IPS-20b (cell line): ENCODE results near the gene LSMEM2.

Experiments used
- H3K27ac ChIP-seq: one replicate; pipeline ENCODE4 v1.5.1; 2013; ENCODE audit warnings: low read length
- H3K27me3 ChIP-seq: 2 replicates; pipeline ENCODE4 v1.6.1; 2013; ENCODE audit warnings: mild to moderate bottlenecking, low read length, inconsistent platforms; ENCODE audit not compliant: insufficient read depth
- H3K36me3 ChIP-seq: 2 replicates; pipeline ENCODE4 v1.6.1; 2013; ENCODE audit warnings: low read depth, mild to moderate bottlenecking, inconsistent platforms, low read length, moderate library complexity; ENCODE audit not compliant: insufficient read depth
- H3K4me1 ChIP-seq: 2 replicates; pipeline ENCODE4 v1.6.1; 2013; ENCODE audit warnings: mild to moderate bottlenecking, control low read depth, inconsistent platforms, low read length, moderate library complexity; ENCODE audit not compliant: insufficient read depth
- H3K4me3 ChIP-seq: 2 replicates; pipeline ENCODE4 v1.5.1; 2013; ENCODE audit warnings: mild to moderate bottlenecking, low read length, inconsistent platforms
- H3K9ac ChIP-seq: 2 replicates; pipeline ENCODE4 v1.6.1; 2013; ENCODE audit warnings: low read depth, mild to moderate bottlenecking, inconsistent platforms, low read length, moderate library complexity
- H3K9me3 ChIP-seq: 2 replicates; pipeline ENCODE4 v1.6.1; 2013; ENCODE audit warnings: mild to moderate bottlenecking, low read depth, low read length, inconsistent platforms; ENCODE audit not compliant: insufficient read depth

LSMEM2 gene

DNA sequence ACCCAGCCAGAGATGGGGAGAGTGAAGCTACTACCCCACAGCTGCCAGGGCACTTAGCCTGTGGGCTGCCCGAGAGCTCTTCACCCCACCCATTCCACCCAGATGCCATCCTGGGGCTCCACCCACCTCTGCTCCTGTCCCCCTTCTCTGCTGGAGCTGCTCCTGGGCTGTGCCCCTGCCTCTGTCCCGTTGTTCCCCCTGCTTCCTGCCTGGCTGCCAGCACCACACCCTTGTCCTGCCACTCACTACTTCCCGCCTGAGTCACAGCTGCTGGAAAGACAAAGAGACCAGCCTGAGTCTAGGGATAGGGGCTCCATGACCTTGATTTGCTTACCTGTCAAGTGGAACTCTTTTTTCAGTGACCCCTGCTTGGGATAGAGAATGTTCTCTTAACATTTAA is 30.5 kb upstream of the LSMEM2 start:
- Histone ChIP-seq H3K27me3 (no peaks in the 10 kb centered on the region), H3K27ac (no peak overlapping the region), H3K4me1 (peaks cover 19% of the 10 kb centered on the region), H3K9ac (peak overlapping the region; percentile 20; the same call in 1 of the 2 replicates), H3K4me3 (no peak overlapping the region), H3K9me3 (no peaks in the 10 kb centered on the region), H3K36me3 (peaks cover 25% of the 10 kb centered on the region)

DNA sequence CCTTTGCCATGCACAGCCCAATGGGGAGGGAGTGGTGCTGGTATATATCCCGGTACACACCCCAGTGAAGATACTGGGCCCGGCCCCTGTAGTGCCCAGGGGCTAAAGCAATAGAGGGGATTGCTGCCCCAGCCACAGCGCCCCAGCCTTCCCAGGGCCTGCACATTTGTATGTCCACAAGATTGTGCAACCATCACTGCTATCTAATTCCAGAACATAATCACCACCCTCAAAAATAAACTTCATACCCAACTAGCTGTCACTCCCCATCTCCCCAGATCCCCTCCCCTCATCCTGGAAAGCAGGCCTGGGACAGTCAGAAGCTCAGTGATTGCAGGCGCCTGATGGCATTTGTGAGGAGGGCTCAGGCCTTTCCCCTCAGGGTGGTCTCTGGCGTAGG is 29.4 kb upstream of the LSMEM2 start:
- Histone ChIP-seq H3K36me3 (peaks cover 30% of the 10 kb centered on the region), H3K4me1 (peaks cover 20% of the 10 kb centered on the region), H3K9ac (no peak overlapping the region; the same call in 1 of the 2 replicates), H3K4me3 (no peak overlapping the region), H3K9me3 (no peaks in the 10 kb centered on the region), H3K27ac (no peak overlapping the region), H3K27me3 (no peaks in the 10 kb centered on the region)

DNA sequence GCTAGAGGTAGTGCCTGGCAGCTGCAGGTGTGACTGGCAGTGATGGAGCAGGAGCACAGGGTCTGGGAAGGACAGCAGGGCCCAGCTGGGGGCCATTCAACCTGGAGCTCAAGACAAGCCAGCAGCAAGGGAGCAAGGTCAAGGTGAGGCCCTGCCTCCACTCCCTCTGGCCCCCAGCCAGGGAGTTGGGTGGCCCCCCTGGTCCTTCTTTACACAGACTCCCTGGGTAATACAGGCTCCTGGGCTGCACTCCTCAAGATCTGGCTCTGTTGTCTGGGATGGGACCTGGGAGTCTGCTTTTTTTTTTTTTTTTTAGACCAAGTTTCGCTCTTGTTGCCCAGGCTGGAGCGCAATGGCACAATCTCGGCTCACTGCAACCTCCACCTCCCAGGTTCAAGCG is 28.4 kb upstream of the LSMEM2 start:
- H3K4me1 ChIP-seq, result peaks cover 20% of the 10 kb centered on the region
- H3K27ac ChIP-seq, result no peak overlapping the region
- H3K4me3 ChIP-seq, result no peak overlapping the region
- no peaks in the 10 kb centered on the region for H3K27me3 ChIP-seq
- peaks cover 33% of the 10 kb centered on the region for H3K36me3 ChIP-seq
- H3K9ac ChIP-seq, result no peak overlapping the region
- H3K9me3 ChIP-seq, result no peaks in the 10 kb centered on the region

DNA sequence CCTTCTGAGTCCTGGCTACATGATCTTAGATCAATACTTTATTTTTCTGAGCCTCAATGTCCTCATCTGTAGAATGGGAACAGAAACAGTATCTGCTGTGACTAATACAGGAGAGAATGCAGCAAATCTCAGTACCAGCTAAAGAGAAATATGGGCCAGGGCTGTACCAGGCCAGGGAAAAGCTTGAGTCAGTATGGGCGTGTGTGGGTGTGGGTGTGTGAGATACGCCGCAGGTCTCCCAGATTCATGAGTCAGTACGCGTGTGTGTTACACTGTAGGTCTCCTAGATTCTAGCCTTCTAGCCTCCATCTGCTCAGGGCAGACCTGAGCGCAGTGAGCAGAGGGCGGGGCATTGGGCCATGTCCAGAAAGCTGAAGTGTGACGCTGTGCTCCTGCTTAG is 27.7 kb upstream of the LSMEM2 start:
- peaks cover 16% of the 10 kb centered on the region for H3K4me1 ChIP-seq
- peaks cover 36% of the 10 kb centered on the region for H3K36me3 ChIP-seq
- H3K9ac ChIP-seq, result no peak overlapping the region
- H3K27me3 ChIP-seq, result no peaks in the 10 kb centered on the region
- H3K9me3 ChIP-seq, result no peaks in the 10 kb centered on the region
- H3K4me3 ChIP-seq, result no peak overlapping the region
- H3K27ac ChIP-seq, result no peak overlapping the region

DNA sequence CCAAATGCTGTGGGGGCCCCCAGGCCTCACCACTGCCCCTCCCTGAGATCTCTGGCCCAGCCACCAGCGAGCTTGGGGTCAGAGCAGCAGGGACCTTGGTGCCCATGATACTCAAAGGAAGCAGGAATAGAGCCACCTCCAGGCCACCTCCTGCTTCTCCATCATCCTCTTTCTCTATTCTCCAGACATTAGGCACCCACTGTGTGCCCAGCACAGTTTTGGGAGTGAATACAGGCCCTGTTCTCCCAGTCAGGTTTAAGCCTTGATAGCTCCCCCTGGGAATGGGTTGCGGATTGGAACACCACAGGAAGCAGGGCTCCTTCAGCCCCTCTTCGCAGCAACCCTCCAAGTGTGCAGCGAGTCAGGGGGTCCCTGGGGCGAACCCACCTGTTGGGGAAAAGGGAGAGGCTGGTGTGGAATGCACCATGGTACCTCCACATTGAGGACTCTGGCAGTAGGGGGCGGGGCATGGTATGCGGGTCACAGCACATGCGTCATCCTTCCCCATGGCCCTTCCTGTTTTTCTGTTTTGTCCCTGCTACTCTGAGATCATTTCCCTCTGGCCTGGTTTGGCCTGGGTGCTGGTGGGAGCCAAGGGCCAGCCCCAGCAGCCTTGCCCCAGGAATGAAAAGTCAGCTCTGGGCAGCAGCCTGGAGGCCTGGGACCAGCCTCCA is 24.2 kb upstream of the LSMEM2 start:
- no peak overlapping the region for H3K27ac ChIP-seq
- peaks cover 6% of the 10 kb centered on the region for H3K4me1 ChIP-seq
- no peaks in the 10 kb centered on the region for H3K27me3 ChIP-seq
- H3K9me3 ChIP-seq, result no peaks in the 10 kb centered on the region
- no peak overlapping the region for H3K9ac ChIP-seq
- peaks cover 57% of the 10 kb centered on the region for H3K36me3 ChIP-seq
- no peak overlapping the region for H3K4me3 ChIP-seq

DNA sequence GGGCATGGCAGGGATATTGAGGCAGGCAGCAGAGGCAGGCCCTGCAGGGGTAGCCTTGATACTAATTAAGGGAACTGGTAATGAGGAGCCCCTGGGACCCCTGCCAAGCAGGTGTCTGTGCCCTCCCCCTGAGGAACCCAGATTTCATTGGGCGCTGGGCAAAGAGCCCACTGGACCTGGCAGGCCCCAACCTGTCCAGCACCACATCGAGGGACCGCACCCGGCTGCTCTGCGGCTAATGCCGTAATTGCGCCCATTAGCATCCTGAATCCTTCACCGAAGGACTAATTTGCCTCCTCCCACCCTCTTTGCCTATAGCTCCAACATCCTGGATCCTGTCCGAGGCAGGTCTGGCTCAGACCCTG is 23.7 kb upstream of the LSMEM2 start:
- Histone ChIP-seq H3K36me3 (peaks cover 57% of the 10 kb centered on the region), H3K4me1 (peaks cover 6% of the 10 kb centered on the region), H3K9ac (no peak overlapping the region), H3K9me3 (no peaks in the 10 kb centered on the region), H3K27ac (no peak overlapping the region), H3K27me3 (no peaks in the 10 kb centered on the region), H3K4me3 (no peak overlapping the region)

DNA sequence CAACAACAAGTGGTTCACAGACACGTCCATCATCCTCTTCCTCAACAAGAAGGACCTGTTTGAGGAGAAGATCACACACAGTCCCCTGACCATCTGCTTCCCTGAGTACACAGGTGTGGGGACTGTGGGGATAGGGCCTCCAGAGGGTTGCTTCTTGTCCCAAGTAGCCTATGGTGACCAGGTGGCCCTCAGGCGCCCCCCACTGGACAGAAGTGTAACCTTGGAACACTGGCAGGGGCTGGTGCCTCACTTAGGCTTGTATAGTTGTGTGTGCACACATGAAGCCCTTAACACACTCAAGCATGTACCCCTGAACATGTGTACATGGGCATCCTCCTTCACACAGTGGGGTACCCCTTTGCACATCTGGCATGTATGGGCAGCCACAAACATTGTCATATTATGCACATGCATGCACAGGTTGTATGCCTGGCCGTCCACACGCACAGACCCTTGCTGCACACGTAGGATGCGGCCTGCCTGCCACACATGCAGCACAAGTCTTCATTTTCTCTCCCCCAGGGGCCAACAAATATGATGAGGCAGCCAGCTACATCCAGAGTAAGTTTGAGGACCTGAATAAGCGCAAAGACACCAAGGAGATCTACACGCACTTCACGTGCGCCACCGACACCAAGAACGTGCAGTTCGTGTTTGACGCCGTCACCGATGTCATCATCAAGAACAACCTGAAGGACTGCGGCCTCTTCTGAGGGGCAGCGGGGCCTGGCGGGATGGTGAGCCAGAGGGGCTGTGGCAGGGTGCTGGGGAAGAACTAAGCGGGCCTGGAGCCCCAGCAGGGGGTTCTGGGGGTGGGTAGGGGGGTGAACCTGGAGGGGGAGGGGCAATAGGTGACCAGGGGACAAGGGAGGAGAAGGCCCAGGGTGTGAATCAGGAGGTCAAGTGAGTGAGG is 21.7 kb upstream of the LSMEM2 start:
- H3K4me1 ChIP-seq, result peaks cover 19% of the 10 kb centered on the region
- H3K9me3 ChIP-seq, result no peaks in the 10 kb centered on the region
- H3K27ac ChIP-seq, result no peak overlapping the region
- H3K9ac ChIP-seq, result no peak overlapping the region
- no peaks in the 10 kb centered on the region for H3K27me3 ChIP-seq
- H3K4me3 ChIP-seq, result no peak overlapping the region
- peaks cover 52% of the 10 kb centered on the region for H3K36me3 ChIP-seq

DNA sequence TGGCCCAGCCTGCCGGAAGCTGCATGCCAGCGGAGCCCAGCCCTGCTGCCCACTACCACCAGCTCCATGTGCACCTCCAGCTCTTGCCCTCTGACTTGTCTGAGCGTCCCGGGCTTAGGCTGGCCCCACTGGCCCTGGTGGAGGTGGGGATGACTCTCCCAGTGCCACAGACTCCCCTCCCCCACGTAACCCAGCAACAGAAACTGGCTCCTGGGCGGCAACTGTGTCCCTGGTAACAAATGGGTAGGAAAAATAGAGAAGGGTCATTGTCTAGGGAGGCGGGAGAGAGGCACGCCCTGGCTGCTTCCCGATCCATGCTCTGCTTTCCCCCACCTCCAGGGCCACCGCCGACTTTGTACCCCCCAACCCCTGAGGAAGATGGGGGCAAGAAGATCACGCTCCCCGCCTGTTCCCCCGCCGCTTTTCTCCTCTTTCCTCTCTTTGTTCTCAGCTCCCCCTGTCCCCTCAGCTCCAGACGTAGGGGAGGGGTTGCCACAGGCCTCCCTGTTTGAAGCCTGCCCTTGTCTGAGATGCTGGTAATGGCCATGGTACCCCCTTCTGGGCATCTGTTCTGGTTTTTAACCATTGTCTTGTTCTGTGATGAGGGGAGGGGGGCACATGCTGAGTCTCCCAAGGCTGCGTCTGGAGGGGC is 20.7 kb upstream of the LSMEM2 start:
- H3K27ac ChIP-seq, result no peak overlapping the region
- H3K9me3 ChIP-seq, result no peaks in the 10 kb centered on the region
- no peak overlapping the region for H3K4me3 ChIP-seq
- no peaks in the 10 kb centered on the region for H3K27me3 ChIP-seq
- H3K9ac ChIP-seq, result peak overlapping the region; percentile 21; the same call in 1 of the 2 replicates
- H3K36me3 ChIP-seq, result peaks cover 43% of the 10 kb centered on the region
- peaks cover 19% of the 10 kb centered on the region for H3K4me1 ChIP-seq

DNA sequence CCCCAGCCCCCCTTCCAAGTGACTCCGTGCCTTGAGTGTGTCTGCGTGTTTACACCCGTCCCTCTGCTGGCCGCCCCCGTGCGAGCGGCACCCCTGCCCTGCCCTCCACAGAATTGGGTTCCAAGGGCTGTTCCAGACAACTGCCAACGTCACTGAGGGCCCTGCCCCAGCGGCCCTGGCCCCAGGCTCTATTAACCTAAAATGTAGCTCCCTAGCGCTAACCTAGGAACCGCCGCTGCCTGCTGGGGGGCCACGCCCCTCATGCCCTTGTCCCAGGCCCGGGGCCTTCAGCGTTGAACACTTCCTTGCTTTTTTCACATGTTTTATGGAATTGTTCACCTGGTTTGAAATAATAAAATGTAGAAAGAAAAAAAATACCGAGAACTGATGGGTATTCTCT is 19.9 kb upstream of the LSMEM2 start:
- peaks cover 19% of the 10 kb centered on the region for H3K4me1 ChIP-seq
- no peaks in the 10 kb centered on the region for H3K9me3 ChIP-seq
- no peak overlapping the region for H3K27ac ChIP-seq
- H3K4me3 ChIP-seq, result no peak overlapping the region
- no peaks in the 10 kb centered on the region for H3K27me3 ChIP-seq
- peaks cover 37% of the 10 kb centered on the region for H3K36me3 ChIP-seq
- no peak overlapping the region for H3K9ac ChIP-seq

DNA sequence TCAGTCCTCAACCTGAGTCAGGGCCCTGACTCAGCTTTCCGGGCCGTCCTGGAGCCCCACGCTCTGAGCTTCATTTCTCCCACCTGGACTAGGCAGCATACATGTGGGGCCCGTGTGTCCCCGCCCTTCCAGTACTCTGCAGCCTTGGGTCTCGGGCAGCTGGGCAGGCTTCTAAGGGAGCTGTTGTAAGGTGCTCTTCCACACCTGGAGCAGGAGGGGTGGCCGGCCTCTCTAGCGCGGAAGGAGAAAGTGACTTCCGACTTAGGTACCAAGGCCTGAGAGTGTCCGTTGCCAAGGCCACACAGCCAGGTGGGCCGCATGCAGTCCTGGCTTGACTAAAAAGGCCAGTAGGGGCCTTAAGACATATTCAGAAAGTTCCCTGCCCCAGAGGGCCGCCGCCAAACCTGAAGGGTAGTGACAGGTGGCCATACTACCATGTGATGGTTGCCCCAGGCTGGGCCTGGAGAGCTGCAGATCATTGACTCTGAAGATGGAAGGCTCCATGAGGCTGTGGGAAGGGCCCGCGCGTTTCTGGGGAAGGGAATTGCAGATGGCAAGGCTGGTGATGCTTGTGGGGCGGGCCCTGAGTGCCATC is 19.4 kb upstream of the LSMEM2 start:
- Histone ChIP-seq H3K4me3 (no peak overlapping the region), H3K9ac (peak overlapping the region; percentile 46; the same call in 1 of the 2 replicates), H3K4me1 (peaks cover 21% of the 10 kb centered on the region)

More for the DNA sequence above, 19.4 kb upstream of the LSMEM2 start:
- H3K36me3 ChIP-seq, result peaks cover 32% of the 10 kb centered on the region
- no peaks in the 10 kb centered on the region for H3K9me3 ChIP-seq
- H3K27me3 ChIP-seq, result no peaks in the 10 kb centered on the region
- no peak overlapping the region for H3K27ac ChIP-seq
